ENCODE results near the gene PTOV1.

Gene PTOV1

GRCh38 chr19:49850487-49851342 lies at the start of gene PTOV1:
Gene PTOV1 (plus strand): TSS chr19:49851159.
- H3K4me2 ChIP-seq (ENCODE audit: low read length): peak within 1 kb of the TSS; percentile 98
- H2AFZ ChIP-seq (ENCODE audit: low read length): no peak within 1 kb of the TSS
- TF ChIP-seq CTCF (IDR thresholded peaks at IDR 0.05; ENCODE audit: low read length): no peak
- TF ChIP-seq EZH2 (IDR thresholded peaks at IDR 0.05; ENCODE audit: borderline replicate concordance, low read length): no peak
- peak within 1 kb of the TSS; percentile 92 for H3K27ac ChIP-seq (ENCODE audit: low read depth, low read length, poor library complexity, severe bottlenecking)
- H4K20me1 ChIP-seq (ENCODE audit: insufficient read depth, low read length): no peaks in the 10 kb centered on the region
- peaks cover 16% of the 10 kb centered on the region; the same call in 1 of the 2 replicates for H3K36me3 ChIP-seq (ENCODE audit: insufficient read depth, low read length)
- H3K4me1 ChIP-seq (ENCODE audit: insufficient read depth, low read length, severe bottlenecking): peaks cover 41% of the 10 kb centered on the region
- H3K27me3 ChIP-seq (ENCODE audit: insufficient read depth, low read length): no peaks in the 10 kb centered on the region
- H3K9me3 ChIP-seq (ENCODE audit: low read length): 0 out of 2 replicates have a peak, but pooled peaks cover 3% of the 10 kb centered on the region
- peak within 1 kb of the TSS; percentile 81 for H3K4me3 ChIP-seq (ENCODE audit: low read depth, low read length, poor library complexity, severe bottlenecking)
- peaks cover 25% of the 10 kb centered on the region for H3K79me2 ChIP-seq (ENCODE audit: insufficient read depth, low read length)
- H3F3A ChIP-seq (ENCODE audit: insufficient read depth, low read length): no peaks in the 10 kb centered on the region
- peak within 1 kb of the TSS; percentile 76 for H3K9ac ChIP-seq (ENCODE audit: low read length)
- no peaks in the 10 kb centered on the region for H3K9me2 ChIP-seq (ENCODE audit: low read depth, low read length)

GRCh38 chr19:49801401-49801888 lies 49.5 kb upstream of the PTOV1 start:
- no peak overlapping the region for H3K4me2 ChIP-seq (ENCODE audit: low read length)
- no peak overlapping the region for H2AFZ ChIP-seq (ENCODE audit: low read length)
- H3K4me3 ChIP-seq (ENCODE audit: low read depth, low read length, poor library complexity, severe bottlenecking): no peak overlapping the region
- H3F3A ChIP-seq (ENCODE audit: insufficient read depth, low read length): no peaks in the 10 kb centered on the region
- H3K27me3 ChIP-seq (ENCODE audit: insufficient read depth, low read length): no peaks in the 10 kb centered on the region
- no peaks in the 10 kb centered on the region for H3K9me3 ChIP-seq (ENCODE audit: low read length)
- no peaks in the 10 kb centered on the region for H3K4me1 ChIP-seq (ENCODE audit: insufficient read depth, low read length, severe bottlenecking)
- H3K36me3 ChIP-seq (ENCODE audit: insufficient read depth, low read length): peaks cover 76% of the 10 kb centered on the region
- no peaks in the 10 kb centered on the region for H3K79me2 ChIP-seq (ENCODE audit: insufficient read depth, low read length)
- no peaks in the 10 kb centered on the region for H3K9me2 ChIP-seq (ENCODE audit: low read depth, low read length)
- H3K9ac ChIP-seq (ENCODE audit: low read length): no peak overlapping the region
- TF ChIP-seq CTCF (IDR thresholded peaks at IDR 0.05; ENCODE audit: low read length) (no peak), EZH2 (IDR thresholded peaks at IDR 0.05; ENCODE audit: borderline replicate concordance, low read length) (no peak)
- no peaks in the 10 kb centered on the region for H4K20me1 ChIP-seq (ENCODE audit: insufficient read depth, low read length)
- H3K27ac ChIP-seq (ENCODE audit: low read depth, low read length, poor library complexity, severe bottlenecking): no peak overlapping the region

GRCh38 chr19:49801966-49802661 lies 48.8 kb upstream of the PTOV1 start:
- Histone ChIP-seq H3K4me3 (ENCODE audit: low read depth, low read length, poor library complexity, severe bottlenecking) (no peak overlapping the region), H3F3A (ENCODE audit: insufficient read depth, low read length) (no peaks in the 10 kb centered on the region), H3K79me2 (ENCODE audit: insufficient read depth, low read length) (no peaks in the 10 kb centered on the region), H3K9me3 (ENCODE audit: low read length) (no peaks in the 10 kb centered on the region), H3K9ac (ENCODE audit: low read length) (no peak overlapping the region), H3K4me2 (ENCODE audit: low read length) (no peak overlapping the region), H2AFZ (ENCODE audit: low read length) (no peak overlapping the region), H3K27ac (ENCODE audit: low read depth, low read length, poor library complexity, severe bottlenecking) (no peak overlapping the region), H3K27me3 (ENCODE audit: insufficient read depth, low read length) (no peaks in the 10 kb centered on the region), H4K20me1 (ENCODE audit: insufficient read depth, low read length) (no peaks in the 10 kb centered on the region), H3K36me3 (ENCODE audit: insufficient read depth, low read length) (peaks cover 74% of the 10 kb centered on the region), H3K9me2 (ENCODE audit: low read depth, low read length) (no peaks in the 10 kb centered on the region), H3K4me1 (ENCODE audit: insufficient read depth, low read length, severe bottlenecking) (no peaks in the 10 kb centered on the region)
- TF ChIP-seq EZH2 (IDR thresholded peaks at IDR 0.05; ENCODE audit: borderline replicate concordance, low read length) (no peak), CTCF (IDR thresholded peaks at IDR 0.05; ENCODE audit: low read length) (no peak)

All from OCI-LY1 (cell line).